HL-60 (cell line): ENCODE data around the gene FCGR1A.
"Not testable (repeated sequence)": the region's sequence is repeated elsewhere in the genome, so short reads cannot be mapped to it uniquely, and the experiment has no call there.

Source experiments
- DNase-seq, 2 experiments: peaks; one replicate each; pipeline ENCODE4 v3.0.0-alpha.2; 2010 to 2020; ENCODE audit warnings: low read depth in 1 of 2, low spot score in 1 of 2
- H3K27ac ChIP-seq: fragments of 250-450 bp; sonication (Bioruptor Pico); replicated peaks from 2 replicates; pipeline ENCODE4 v1.5.1; 2020; ENCODE audit warnings: mild to moderate bottlenecking, moderate library complexity
- H3K27me3 ChIP-seq: fragments of 250-450 bp; sonication (Bioruptor Pico); 2 replicates; pipeline ENCODE4 v1.5.1; 2021; ENCODE audit warnings: mild to moderate bottlenecking, moderate library complexity; ENCODE audit not compliant: insufficient read depth, poor library complexity, severe bottlenecking
- H3K4me3 ChIP-seq: replicated peaks from 2 replicates; pipeline ENCODE4 v1.5.1; 2011; ENCODE audit warnings: mild to moderate bottlenecking, control low read depth, low read length; ENCODE audit not compliant: insufficient read depth
- long read RNA-seq: library from polyadenylated mRNA; unstranded; transcript quantifications from one replicate; pipeline ENCODE4 v2.0.0, GENCODE V29; 2020

The FCGR1A gene
- long read RNA-seq, partial matches to known transcripts = 2 of 9 reads
- long read RNA-seq, other reads (novel, unspliced or antisense) = 5 of 9 reads

- H3K4me3 ChIP-seq = peak within 1 kb of the TSS; percentile 18; the same call in 1 of the 2 replicates
- not testable (repeated sequence) for DNase-seq, H3K27me3 ChIP-seq
- peak within 1 kb of the TSS; percentile 76 for H3K27ac ChIP-seq
These were observed at the start of gene FCGR1A for GRCh38 chr1:149782600-149782999. Gene FCGR1A, plus strand, starts transcription at chr1:149782694. Its CDS starts 50 bp downstream, at chr1:149782744.

- not testable (repeated sequence) for DNase-seq, H3K27ac ChIP-seq, H3K27me3 ChIP-seq, H3K4me3 ChIP-seq
These were observed 49.7 kb upstream of the FCGR1A start for GRCh38 chr1:149732781-149733180.

GRCh38 chr1:149734692-149735091 lies 47.8 kb upstream of the FCGR1A start:
- H3K4me3 ChIP-seq, H3K27me3 ChIP-seq, DNase-seq, H3K27ac ChIP-seq: not testable (repeated sequence)

- not testable (repeated sequence) for H3K27me3 ChIP-seq, H3K27ac ChIP-seq, H3K4me3 ChIP-seq, DNase-seq
These were observed 42.3 kb upstream of the FCGR1A start for GRCh38 chr1:149740148-149740581.

GRCh38 chr1:149740590-149741230 lies 41.8 kb upstream of the FCGR1A start:
- H3K4me3 ChIP-seq, H3K27ac ChIP-seq, H3K27me3 ChIP-seq, DNase-seq: not testable (repeated sequence)

GRCh38 chr1:149741914-149742313 lies 40.6 kb upstream of the FCGR1A start:
- not testable (repeated sequence) for DNase-seq, H3K27me3 ChIP-seq, H3K4me3 ChIP-seq, H3K27ac ChIP-seq

- H3K27me3 ChIP-seq, H3K4me3 ChIP-seq, H3K27ac ChIP-seq, DNase-seq: not testable (repeated sequence)
These were observed 35.8 kb upstream of the FCGR1A start for GRCh38 chr1:149746463-149747356.

- H3K4me3 ChIP-seq, H3K27me3 ChIP-seq, H3K27ac ChIP-seq, DNase-seq: not testable (repeated sequence)
These were observed 34.9 kb upstream of the FCGR1A start for GRCh38 chr1:149747359-149748143.

- H3K27me3 ChIP-seq, H3K4me3 ChIP-seq, DNase-seq, H3K27ac ChIP-seq: not testable (repeated sequence)
These were observed 34.4 kb upstream of the FCGR1A start for GRCh38 chr1:149748144-149748500.

- not testable (repeated sequence) for DNase-seq, H3K27ac ChIP-seq, H3K27me3 ChIP-seq, H3K4me3 ChIP-seq
These were observed 31.9 kb upstream of the FCGR1A start for GRCh38 chr1:149750562-149750961.

GRCh38 chr1:149752186-149752585 lies 30.3 kb upstream of the FCGR1A start:
- H3K27me3 ChIP-seq, H3K4me3 ChIP-seq, DNase-seq, H3K27ac ChIP-seq: not testable (repeated sequence)

GRCh38 chr1:149753466-149753865 lies 29.0 kb upstream of the FCGR1A start:
- peak in 1 of 2 experiments; percentile 16 for DNase-seq
- not testable (repeated sequence) for H3K27ac ChIP-seq, H3K4me3 ChIP-seq, H3K27me3 ChIP-seq

- not testable (repeated sequence) for DNase-seq, H3K4me3 ChIP-seq, H3K27me3 ChIP-seq, H3K27ac ChIP-seq
These were observed 27.2 kb upstream of the FCGR1A start for GRCh38 chr1:149755294-149755693.

- H3K27me3 ChIP-seq, H3K27ac ChIP-seq, DNase-seq, H3K4me3 ChIP-seq: not testable (repeated sequence)
These were observed 20.2 kb upstream of the FCGR1A start for GRCh38 chr1:149762294-149762693.
